GM10248 (cell line): Measurements from ENCODE around the gene BAZ1A.

Source experiments
- CTCF ChIA-PET: fragments of 300-600 bp; sonication (Branson Sonifier 250); formaldehyde crosslinking; extraction: SDS; loops from one replicate; lab custom pipeline; 2021; ENCODE audit warnings: antibody characterized with exemption; lab: Yijun Ruan, JAX
- POLR2A ChIA-PET: fragments of 350-650 bp; sonication (Branson Sonifier 250); formaldehyde crosslinking; extraction: SDS; loops from one replicate; lab custom pipeline; 2020; ENCODE audit warnings: antibody characterized with exemption; lab: Yijun Ruan, JAX
- DNase-seq: peaks from one replicate; pipeline ENCODE4 v3.0.0; 2012; ENCODE audit errors: extremely low spot score
- TF ChIP-seq, protein P1 (sequence below): IDR thresholded peaks from 2 replicates; pipeline ENCODE4 v1.5.1; 2012; ENCODE audit warnings: mild to moderate bottlenecking, low read depth; ENCODE audit errors: extremely low read depth, missing control alignments, control extremely low read depth

Gene BAZ1A

DNA sequence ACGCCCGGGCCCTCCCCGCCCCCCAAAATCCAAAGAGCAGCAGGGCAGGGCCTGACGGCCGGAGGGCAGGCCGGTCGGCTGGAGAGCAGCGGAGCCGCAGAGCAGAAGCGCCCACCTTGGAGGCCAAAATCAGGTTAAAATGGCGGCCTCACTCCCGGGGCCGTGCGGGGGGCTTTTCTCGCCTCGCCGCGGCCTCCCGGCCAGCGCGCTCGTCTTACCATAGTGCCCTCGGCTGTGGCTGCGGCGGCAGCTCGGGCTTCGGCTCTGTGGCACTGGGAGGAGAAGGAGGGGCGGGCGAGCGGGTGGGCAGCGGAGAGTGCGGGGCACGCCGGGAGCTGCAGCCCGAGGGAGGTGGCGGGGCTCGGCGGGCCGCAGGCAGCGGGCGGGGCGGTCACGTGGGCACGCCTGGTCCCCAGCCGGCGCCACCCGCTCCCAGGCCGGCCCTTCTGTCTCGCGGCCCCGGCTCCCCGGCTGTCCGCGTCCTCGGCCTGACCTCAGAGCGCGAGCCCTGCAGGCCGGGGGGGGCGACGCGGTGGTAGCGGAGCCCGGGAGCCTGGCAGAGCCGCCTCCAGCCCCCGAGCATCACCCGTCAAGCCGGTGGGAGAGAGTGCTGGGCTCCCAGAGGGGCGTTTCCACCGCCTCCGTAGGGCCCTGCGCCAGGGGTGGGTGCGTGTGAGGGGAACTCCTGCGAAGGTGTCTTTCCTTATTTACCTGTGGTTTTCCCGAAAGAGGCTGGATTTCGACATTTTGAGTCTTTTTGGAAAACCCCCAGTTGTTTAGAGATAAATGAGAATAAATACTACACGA, 160.6 kb downstream of the BAZ1A start, which contains the start of gene CFL2:
Gene CFL2, minus strand, starts transcription at position 274 of the 807 bp plus-strand sequence. Its CDS starts 53 bp downstream, at position 221.
- TF ChIP-seq, protein P1, sequence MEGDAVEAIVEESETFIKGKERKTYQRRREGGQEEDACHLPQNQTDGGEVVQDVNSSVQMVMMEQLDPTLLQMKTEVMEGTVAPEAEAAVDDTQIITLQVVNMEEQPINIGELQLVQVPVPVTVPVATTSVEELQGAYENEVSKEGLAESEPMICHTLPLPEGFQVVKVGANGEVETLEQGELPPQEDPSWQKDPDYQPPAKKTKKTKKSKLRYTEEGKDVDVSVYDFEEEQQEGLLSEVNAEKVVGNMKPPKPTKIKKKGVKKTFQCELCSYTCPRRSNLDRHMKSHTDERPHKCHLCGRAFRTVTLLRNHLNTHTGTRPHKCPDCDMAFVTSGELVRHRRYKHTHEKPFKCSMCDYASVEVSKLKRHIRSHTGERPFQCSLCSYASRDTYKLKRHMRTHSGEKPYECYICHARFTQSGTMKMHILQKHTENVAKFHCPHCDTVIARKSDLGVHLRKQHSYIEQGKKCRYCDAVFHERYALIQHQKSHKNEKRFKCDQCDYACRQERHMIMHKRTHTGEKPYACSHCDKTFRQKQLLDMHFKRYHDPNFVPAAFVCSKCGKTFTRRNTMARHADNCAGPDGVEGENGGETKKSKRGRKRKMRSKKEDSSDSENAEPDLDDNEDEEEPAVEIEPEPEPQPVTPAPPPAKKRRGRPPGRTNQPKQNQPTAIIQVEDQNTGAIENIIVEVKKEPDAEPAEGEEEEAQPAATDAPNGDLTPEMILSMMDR, result no peak
- CTCF ChIA-PET, result interaction anchor here (0.8 to 6.2 kb wide), 4 partner anchors 8 to 44 kb away, joined by 3 to 39 read pairs (median 6); no protein-coding TSS in a partner anchor
- POLR2A ChIA-PET, result no interaction called here
- peak; percentile 91 for DNase-seq

DNA sequence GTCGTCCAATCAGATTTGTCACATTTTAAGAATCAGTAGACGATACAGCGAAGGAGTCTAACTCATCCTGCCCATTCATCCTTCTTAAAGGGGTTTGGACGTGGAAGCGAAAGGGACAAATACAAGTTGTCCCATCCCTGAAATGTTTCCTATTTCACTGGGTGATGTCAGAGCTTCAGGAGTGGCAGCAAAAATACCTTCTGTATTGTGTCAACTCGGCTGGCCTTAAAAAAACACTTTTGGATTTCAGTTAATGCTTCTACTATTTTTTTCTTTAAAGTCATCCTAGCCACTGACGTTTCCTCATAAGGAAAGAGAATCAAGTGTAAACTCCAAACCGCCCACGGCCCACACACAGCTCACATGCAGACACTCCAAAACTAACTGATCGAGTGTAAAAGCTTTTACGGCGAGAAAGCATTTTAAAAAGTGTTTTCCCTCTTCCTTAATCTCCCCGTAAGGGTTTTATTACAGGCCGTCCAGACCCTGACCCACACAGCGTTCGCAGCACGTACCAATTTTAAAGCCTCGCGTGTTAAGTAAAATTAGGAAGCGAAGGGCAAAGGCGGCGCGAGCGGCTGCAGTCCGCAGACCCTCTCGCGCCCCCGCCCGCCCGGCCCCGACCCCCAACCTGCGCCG, 161.4 kb downstream of the BAZ1A start:
- ChIA-PET CTCF (interaction anchor here (0.8 to 1.2 kb wide), 2 partner anchors 9 to 11 kb away, joined by 3 to 7 read pairs; no protein-coding TSS in a partner anchor), POLR2A (no interaction called here)
- DNase-seq, result peak; percentile 26
- TF ChIP-seq, protein P1, result no peak

DNA sequence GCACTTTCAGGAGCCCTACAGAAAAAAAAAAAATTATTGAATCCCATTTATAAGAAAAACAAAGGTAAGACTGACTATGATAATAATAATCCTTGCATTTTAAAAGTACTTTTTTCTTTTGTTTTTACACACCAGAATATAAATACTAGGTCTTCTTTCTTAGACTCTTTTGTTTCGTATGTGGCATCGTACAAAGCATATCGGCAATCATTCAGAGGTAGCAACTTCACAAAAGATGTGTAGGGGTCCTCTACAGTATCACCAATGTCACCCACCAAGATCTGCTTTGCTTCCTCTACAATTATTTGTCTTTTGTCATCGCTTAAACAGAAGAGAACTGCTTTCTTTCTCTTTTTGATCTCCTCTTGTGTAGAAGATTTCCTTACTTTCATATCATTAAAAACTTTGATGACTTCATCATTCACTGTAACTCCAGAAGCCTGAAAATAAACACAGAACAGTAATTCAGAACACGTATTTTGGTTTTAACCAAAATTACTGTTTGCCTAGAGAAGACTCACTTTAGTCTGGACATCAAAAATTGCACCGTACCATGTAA, 162.0 kb downstream of the BAZ1A start:
- CTCF ChIA-PET, result interaction anchor here (0.8 to 6.9 kb wide), 5 partner anchors 9 to 70 kb away, joined by 3 to 58 read pairs (median 3); no protein-coding TSS in a partner anchor
- DNase-seq, result no peak
- POLR2A ChIA-PET, result no interaction called here
- TF ChIP-seq, protein P1, result no peak

DNA sequence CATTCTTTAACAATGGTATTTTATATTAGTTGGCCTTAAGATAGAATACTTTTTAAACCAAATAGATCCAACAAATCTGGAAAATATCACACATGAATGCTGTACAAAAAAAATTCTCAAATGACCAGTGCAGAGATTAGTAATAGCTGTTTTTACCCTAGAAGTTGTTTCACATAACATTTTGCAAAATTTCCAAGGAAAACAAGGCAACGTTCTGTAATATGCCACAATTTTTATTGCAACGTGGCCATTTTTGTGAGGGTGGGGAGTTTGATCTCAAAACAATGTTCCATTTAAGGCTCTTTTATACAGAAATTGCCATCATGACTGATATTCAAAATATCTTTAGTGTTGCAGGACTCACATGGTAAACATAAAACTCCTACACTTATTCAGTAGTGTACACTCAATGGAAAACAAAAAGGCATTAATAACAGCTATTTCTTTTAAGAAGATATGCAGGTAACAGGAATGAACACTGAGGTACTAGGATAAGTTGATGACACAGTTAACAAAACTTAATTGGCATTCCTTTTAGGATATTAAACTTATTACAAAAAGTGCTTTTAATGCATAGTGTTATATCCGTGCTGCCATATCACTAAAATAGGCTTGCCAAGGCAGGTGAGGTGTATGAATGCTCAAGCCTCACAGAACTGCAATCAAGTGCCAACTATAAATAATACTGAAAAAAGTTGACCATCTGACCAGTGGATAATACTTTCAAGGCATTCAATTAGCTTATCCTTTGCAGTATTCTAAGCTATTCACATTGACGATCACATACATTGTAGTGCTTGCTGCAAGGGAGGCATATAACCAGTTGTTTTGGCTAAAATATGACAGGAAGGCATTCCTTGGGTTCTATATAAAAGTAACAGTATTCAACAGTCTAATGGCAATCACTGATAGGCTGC, 163.1 kb downstream of the BAZ1A start:
- POLR2A ChIA-PET, result interaction anchor here (0.7 kb wide), 1 partner anchor 690 kb away, joined by 4 read pairs; no protein-coding TSS in a partner anchor
- TF ChIP-seq, protein P1, result no peak
- no peak for DNase-seq
- CTCF ChIA-PET, result interaction anchor here (1.0 to 6.9 kb wide), 4 partner anchors 11 to 68 kb away, joined by 3 to 58 read pairs (median 10); no protein-coding TSS in a partner anchor

DNA sequence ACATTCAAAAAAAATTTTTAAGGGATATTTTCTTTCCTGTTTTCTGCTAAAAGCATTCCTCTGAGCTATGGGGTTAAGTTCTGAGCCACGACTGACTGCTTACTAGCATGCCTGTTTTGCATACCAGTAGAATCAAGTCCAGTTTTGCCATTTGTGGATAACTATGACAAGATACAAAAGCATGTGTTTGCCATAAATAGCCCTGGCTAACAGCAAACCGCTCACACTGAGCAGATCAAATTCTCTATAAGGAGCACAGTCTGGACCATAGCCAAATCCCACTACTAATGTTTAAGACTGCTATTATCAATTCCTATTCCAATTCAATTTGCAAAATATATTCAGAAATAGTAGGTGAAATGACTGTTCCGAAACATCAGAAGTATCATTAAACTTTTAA, 164.0 kb downstream of the BAZ1A start:
- POLR2A ChIA-PET, result interaction anchor here (0.7 kb wide), 1 partner anchor 691 kb away, joined by 4 read pairs; no protein-coding TSS in a partner anchor
- TF ChIP-seq, protein P1, result no peak
- CTCF ChIA-PET, result interaction anchor here (2.3 to 6.9 kb wide), 3 partner anchors 9 to 39 kb away, joined by 11 to 58 read pairs (median 17); no protein-coding TSS in a partner anchor
- peak; percentile 47 for DNase-seq
